NB4 (cell line): ENCODE results near the gene ZSWIM1.

Experiments
- MYC ChIP-seq: IDR thresholded peaks from 2 replicates; pipeline ENCODE4 v1.6.1; 2011; ENCODE audit warnings: low read depth, low read length
- POLR2A ChIP-seq: IDR thresholded peaks from 2 replicates; pipeline ENCODE4 v1.6.1; 2011; ENCODE audit warnings: mild to moderate bottlenecking; ENCODE audit not compliant: insufficient read length; ENCODE audit errors: extremely low read depth
- TF ChIP-seq, protein P1 (sequence below): IDR thresholded peaks from one replicate; pipeline ENCODE4 v1.5.1; 2012; ENCODE audit warnings: low read depth, low read length
- TF ChIP-seq, protein P2 (sequence below): IDR thresholded peaks from 2 replicates; pipeline ENCODE4 v1.6.1; 2011; ENCODE audit warnings: low read depth, low read length

DNA sequence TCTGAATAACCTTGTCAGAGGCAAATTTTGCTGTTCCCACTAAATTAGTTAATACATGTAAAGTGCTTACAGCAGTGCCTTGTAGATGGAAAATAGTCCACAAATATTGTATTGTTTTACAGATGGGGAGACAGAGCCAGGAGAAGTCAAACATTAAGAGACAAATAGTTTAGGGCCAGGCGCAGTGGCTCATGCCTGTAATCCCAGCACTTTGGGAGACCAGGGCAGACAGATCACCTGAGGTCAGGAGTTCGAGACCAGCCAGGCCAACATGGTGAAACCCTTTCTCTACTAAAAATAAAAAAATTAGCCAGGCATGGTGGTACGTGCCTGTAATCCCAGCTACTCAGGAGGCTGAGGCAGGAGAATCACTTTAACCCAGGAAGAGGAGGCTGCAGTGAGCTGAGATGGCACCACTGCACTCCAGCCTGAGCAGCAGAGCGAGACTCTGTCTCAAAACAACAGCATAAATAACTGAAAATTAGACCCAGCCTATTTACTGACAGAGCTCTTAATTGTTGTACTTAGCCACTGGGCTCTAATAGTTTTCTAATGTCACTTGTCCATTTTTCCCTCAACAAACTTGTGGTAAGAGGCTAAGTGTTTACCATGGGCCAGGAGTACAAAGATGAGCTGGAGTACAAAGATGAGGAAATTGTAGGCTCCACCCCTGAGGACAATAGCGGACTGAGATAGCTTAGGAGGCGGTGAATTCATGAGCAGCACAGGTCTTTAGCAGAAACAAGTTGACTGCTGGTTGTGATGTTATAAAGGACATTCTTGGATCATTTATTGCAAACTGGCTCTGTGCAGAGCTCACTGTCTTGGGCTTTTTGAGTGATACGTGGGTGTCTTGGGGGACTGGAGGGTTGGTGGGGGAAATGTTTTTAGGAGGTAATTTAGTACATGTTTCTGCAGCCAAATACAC lies 17.2 kb upstream of the ZSWIM1 start:
- TF ChIP-seq POLR2A (no peak), MYC (no peak)
- TF ChIP-seq, protein P1, sequence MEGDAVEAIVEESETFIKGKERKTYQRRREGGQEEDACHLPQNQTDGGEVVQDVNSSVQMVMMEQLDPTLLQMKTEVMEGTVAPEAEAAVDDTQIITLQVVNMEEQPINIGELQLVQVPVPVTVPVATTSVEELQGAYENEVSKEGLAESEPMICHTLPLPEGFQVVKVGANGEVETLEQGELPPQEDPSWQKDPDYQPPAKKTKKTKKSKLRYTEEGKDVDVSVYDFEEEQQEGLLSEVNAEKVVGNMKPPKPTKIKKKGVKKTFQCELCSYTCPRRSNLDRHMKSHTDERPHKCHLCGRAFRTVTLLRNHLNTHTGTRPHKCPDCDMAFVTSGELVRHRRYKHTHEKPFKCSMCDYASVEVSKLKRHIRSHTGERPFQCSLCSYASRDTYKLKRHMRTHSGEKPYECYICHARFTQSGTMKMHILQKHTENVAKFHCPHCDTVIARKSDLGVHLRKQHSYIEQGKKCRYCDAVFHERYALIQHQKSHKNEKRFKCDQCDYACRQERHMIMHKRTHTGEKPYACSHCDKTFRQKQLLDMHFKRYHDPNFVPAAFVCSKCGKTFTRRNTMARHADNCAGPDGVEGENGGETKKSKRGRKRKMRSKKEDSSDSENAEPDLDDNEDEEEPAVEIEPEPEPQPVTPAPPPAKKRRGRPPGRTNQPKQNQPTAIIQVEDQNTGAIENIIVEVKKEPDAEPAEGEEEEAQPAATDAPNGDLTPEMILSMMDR: no peak
- TF ChIP-seq, protein P2, sequence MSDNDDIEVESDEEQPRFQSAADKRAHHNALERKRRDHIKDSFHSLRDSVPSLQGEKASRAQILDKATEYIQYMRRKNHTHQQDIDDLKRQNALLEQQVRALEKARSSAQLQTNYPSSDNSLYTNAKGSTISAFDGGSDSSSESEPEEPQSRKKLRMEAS: no peak
